Trophoblast cell (in vitro differentiated cells and primary cell): ENCODE results near the gene TSPAN3.
A peak's percentile ranks its signal among the peaks of the same experiment; 100 is the strongest.

Experiments
- DNase-seq, 2 donors: peaks; one replicate each; pipeline ENCODE4 v3.0.0-alpha.2; 2016
- H2AFZ ChIP-seq: 2 replicates; pipeline ENCODE4 v1.6.1; 2013; ENCODE audit warnings: low read length, moderate library complexity, mild to moderate bottlenecking; ENCODE audit not compliant: insufficient read depth, poor library complexity
- H2AK5ac ChIP-seq: 2 replicates; pipeline ENCODE4 v1.6.1; 2013; ENCODE audit warnings: mild to moderate bottlenecking, low read length
- H2BK120ac ChIP-seq: 2 replicates; pipeline ENCODE4 v1.6.1; 2013; ENCODE audit warnings: low read length, mild to moderate bottlenecking, moderate library complexity; ENCODE audit not compliant: insufficient read depth, poor library complexity
- H2BK12ac ChIP-seq: 2 replicates; pipeline ENCODE4 v1.6.1; 2013; ENCODE audit warnings: mild to moderate bottlenecking, low read length, moderate library complexity
- H2BK5ac ChIP-seq: 2 replicates; pipeline ENCODE4 v1.6.1; 2013; ENCODE audit warnings: low read length, low read depth, moderate library complexity, mild to moderate bottlenecking; ENCODE audit not compliant: poor library complexity
- H3K14ac ChIP-seq: 2 replicates; pipeline ENCODE4 v1.6.1; 2013; ENCODE audit warnings: mild to moderate bottlenecking, low read length
- H3K18ac ChIP-seq: 2 replicates; pipeline ENCODE4 v1.6.1; 2013; ENCODE audit warnings: mild to moderate bottlenecking, low read length
- H3K23ac ChIP-seq: 2 replicates; pipeline ENCODE4 v1.6.1; 2013; ENCODE audit warnings: low read length
- H3K27ac ChIP-seq: 2 replicates; pipeline ENCODE4 v1.5.1; 2013; ENCODE audit warnings: low read depth, mild to moderate bottlenecking, inconsistent platforms, low read length, moderate library complexity
- H3K27me3 ChIP-seq: 2 replicates; pipeline ENCODE4 v1.6.1; 2013; ENCODE audit warnings: inconsistent platforms, mild to moderate bottlenecking, low read length, moderate library complexity; ENCODE audit not compliant: insufficient read depth
- H3K36me3 ChIP-seq, 2 experiments: 1 replicate in 1 of 2; 2 replicates in 1 of 2; pipeline ENCODE4 v1.6.1; 2013; ENCODE audit warnings: low read length in 2 of 2, mild to moderate bottlenecking in 2 of 2, moderate library complexity in 1 of 2; ENCODE audit not compliant: insufficient read depth in 2 of 2, control insufficient read depth in 1 of 2
- H3K4ac ChIP-seq: 2 replicates; pipeline ENCODE4 v1.6.1; 2013; ENCODE audit warnings: low read depth, mild to moderate bottlenecking, low read length, moderate library complexity
- H3K4me1 ChIP-seq, 2 experiments: 1 replicate in 1 of 2; 2 replicates in 1 of 2; pipeline ENCODE4 v1.6.1; 2013; ENCODE audit warnings: low read length in 2 of 2, mild to moderate bottlenecking in 2 of 2, moderate library complexity in 1 of 2; ENCODE audit not compliant: insufficient read depth in 2 of 2, control insufficient read depth in 1 of 2
- H3K4me2 ChIP-seq: 2 replicates; pipeline ENCODE4 v1.6.1; 2013; ENCODE audit warnings: inconsistent platforms, mild to moderate bottlenecking, low read length, moderate library complexity
- H3K4me3 ChIP-seq: 2 replicates; pipeline ENCODE4 v1.5.1; 2013; ENCODE audit warnings: mild to moderate bottlenecking, low read depth, low read length, inconsistent platforms
- H3K79me1 ChIP-seq: one replicate; pipeline ENCODE4 v1.6.1; 2013; ENCODE audit warnings: low read length
- H3K79me2 ChIP-seq: 2 replicates; pipeline ENCODE4 v1.6.1; 2013; ENCODE audit warnings: low read length, mild to moderate bottlenecking; ENCODE audit not compliant: control insufficient read depth, insufficient read depth, poor library complexity
- H3K9ac ChIP-seq: 2 replicates; pipeline ENCODE4 v1.6.1; 2013; ENCODE audit warnings: mild to moderate bottlenecking, low read length
- H3K9me3 ChIP-seq: 2 replicates; pipeline ENCODE4 v1.6.1; 2013; ENCODE audit warnings: low read depth, mild to moderate bottlenecking, control low read depth, inconsistent platforms, low read length; ENCODE audit not compliant: insufficient read depth
- H4K12ac ChIP-seq: 2 replicates; pipeline ENCODE4 v1.6.1; 2013; ENCODE audit warnings: low read depth, mild to moderate bottlenecking, low read length, moderate library complexity
- H4K8ac ChIP-seq: 2 replicates; pipeline ENCODE4 v1.6.1; 2013; ENCODE audit warnings: low read depth, mild to moderate bottlenecking, low read length, moderate library complexity
- H4K91ac ChIP-seq: one replicate; pipeline ENCODE4 v1.6.1; 2013; ENCODE audit warnings: low read depth, mild to moderate bottlenecking, low read length, moderate library complexity
- WGBS: extraction: QIAGEN DNeasy Blood & Tissue Kit; methylation state at CpG from one replicate; pipeline ENCODE4 v1.1.7; 2013; ENCODE audit warnings: missing lambda C conversion rate; ENCODE audit not compliant: insufficient read length, insufficient coverage; ENCODE audit errors: extremely low coverage; 5-methylcytosine and 5-hydroxymethylcytosine counted together

The TSPAN3 gene

DNA sequence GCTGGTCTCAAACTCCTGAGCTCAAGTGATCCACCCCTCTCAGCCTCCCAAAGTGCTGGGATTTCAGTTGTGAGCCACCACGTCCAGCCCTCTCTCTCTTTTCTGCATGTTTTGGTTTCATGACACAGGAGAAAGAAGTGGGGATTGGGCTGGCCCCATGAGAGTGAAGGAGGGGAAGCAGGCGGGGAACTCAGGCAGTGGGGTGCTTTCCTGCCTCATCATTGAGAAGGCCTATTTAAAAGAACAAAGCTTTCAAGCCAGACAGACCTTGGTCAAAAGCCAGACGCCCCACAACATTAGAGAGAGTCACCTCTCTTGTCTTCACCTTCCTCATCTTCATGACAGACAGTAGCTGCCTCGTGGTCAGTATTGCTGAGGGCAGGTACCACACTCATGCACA is 60.1 kb downstream of the TSPAN3 start:
- H3K14ac ChIP-seq, result no peak overlapping the region

DNA sequence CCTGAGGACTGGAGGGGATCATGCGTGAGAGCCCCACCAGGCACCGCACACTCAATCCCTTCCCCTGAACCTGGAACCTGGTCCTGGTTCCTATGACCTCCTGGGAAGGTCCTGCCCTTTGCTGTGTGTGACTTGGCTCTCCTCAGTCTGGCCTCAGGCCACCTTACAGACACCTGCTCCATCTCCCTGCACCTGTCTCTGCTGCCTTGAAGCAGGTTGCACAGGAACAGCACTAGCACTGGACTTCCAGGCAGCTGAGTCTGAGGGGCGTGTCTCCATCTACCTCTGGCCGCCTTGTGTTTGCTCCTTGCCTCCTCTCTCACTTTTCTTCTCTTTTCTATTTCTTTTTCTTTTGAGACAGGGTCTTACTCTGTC is 60.6 kb downstream of the TSPAN3 start:
- no peak overlapping the region for H3K4ac ChIP-seq
- H2BK120ac ChIP-seq, result no peak overlapping the region
- H3K4me3 ChIP-seq, result no peak overlapping the region
- no peak overlapping the region for H3K18ac ChIP-seq
- H3K4me2 ChIP-seq, result no peak overlapping the region
- H3K4me1 ChIP-seq, result no peaks in the 10 kb centered on the region
- H3K14ac ChIP-seq, result no peak overlapping the region
- DNase-seq, result peak in 1 of 2 donors; percentile 33
- H3K23ac ChIP-seq, result no peak overlapping the region
- no peak overlapping the region for H3K9ac ChIP-seq
- H3K79me2 ChIP-seq, result no peaks in the 10 kb centered on the region
- WGBS, result no CpG with 5 or more reads among the region's 4 CpGs
- H2AFZ ChIP-seq, result no peak overlapping the region
- no peak overlapping the region for H4K91ac ChIP-seq
- H2BK12ac ChIP-seq, result no peak overlapping the region
- H3K36me3 ChIP-seq, result no peaks in the 10 kb centered on the region
- H3K27me3 ChIP-seq, result no peaks in the 10 kb centered on the region
- no peak overlapping the region for H2BK5ac ChIP-seq
- no peaks in the 10 kb centered on the region for H3K79me1 ChIP-seq
- no peak overlapping the region for H2AK5ac ChIP-seq
- H4K8ac ChIP-seq, result no peak overlapping the region
- H3K27ac ChIP-seq, result no peak overlapping the region
- H4K12ac ChIP-seq, result no peak overlapping the region
- H3K9me3 ChIP-seq, result peaks cover 3% of the 10 kb centered on the region

More for the DNA sequence above, 60.1 kb downstream of the TSPAN3 start:
- Histone ChIP-seq H3K4ac (no peak overlapping the region), H2AFZ (no peak overlapping the region), H2AK5ac (no peak overlapping the region), H3K9ac (no peak overlapping the region), H3K4me3 (no peak overlapping the region), H2BK12ac (no peak overlapping the region), H3K18ac (no peak overlapping the region), H3K9me3 (peaks cover 3% of the 10 kb centered on the region), H4K8ac (no peak overlapping the region), H3K27me3 (no peaks in the 10 kb centered on the region), H3K79me1 (no peaks in the 10 kb centered on the region), H3K23ac (no peak overlapping the region), H3K4me2 (no peak overlapping the region), H2BK5ac (no peak overlapping the region), H3K4me1 (no peaks in the 10 kb centered on the region), H3K79me2 (no peaks in the 10 kb centered on the region), H4K91ac (no peak overlapping the region), H3K36me3 (no peaks in the 10 kb centered on the region), H4K12ac (no peak overlapping the region), H2BK120ac (no peak overlapping the region), H3K27ac (no peak overlapping the region)
- DNase-seq, result no peak
- WGBS, result no CpG with 5 or more reads among the region's 4 CpGs

DNA sequence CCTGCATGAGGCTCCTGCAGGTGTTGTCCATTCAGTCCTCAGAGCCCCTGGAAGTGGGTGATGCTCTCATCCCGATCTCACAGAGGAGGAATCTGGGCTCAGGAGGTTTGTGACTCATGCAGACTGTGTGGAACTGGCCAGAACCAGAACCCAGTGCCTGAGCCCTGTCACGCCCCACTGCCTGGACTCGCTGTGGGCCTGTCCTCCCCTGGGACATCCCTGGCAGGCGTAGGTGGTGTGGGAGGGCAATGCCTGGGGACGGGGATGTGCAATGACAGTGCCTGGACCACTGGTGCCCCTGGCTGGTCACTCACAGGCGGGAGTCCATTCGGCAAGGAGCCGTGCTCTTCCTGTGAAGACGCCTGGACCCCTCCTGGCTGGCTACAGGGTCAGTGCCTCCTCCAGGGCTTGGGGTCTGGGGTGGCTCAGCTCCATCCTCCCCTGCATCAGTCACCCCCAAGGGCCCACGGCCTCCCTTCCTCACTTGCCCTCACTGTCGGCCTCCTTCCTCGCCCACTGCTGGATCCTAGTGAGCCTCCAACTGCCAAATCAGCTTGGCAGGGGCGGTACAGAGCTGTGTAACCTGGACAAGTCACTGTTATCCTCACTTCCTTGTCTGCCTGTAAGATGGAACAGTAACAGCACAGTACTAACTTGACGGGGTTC is 61.1 kb downstream of the TSPAN3 start:
- WGBS, result no CpG with 5 or more reads among the region's 14 CpGs
- no peak overlapping the region for H4K8ac ChIP-seq
- H3K79me1 ChIP-seq, result no peaks in the 10 kb centered on the region
- H3K4ac ChIP-seq, result no peak overlapping the region
- DNase-seq, result no peak
- no peak overlapping the region for H3K27ac ChIP-seq
- no peaks in the 10 kb centered on the region for H3K79me2 ChIP-seq
- H3K4me1 ChIP-seq, result no peaks in the 10 kb centered on the region
- H2BK5ac ChIP-seq, result no peak overlapping the region
- H3K9me3 ChIP-seq, result peaks cover 3% of the 10 kb centered on the region
- H3K4me2 ChIP-seq, result no peak overlapping the region
- H3K18ac ChIP-seq, result no peak overlapping the region
- no peak overlapping the region for H2AFZ ChIP-seq
- no peak overlapping the region for H3K23ac ChIP-seq
- no peak overlapping the region for H2BK120ac ChIP-seq
- H3K4me3 ChIP-seq, result no peak overlapping the region
- H3K27me3 ChIP-seq, result no peaks in the 10 kb centered on the region
- no peaks in the 10 kb centered on the region for H3K36me3 ChIP-seq
- no peak overlapping the region for H2AK5ac ChIP-seq
- H3K9ac ChIP-seq, result no peak overlapping the region
- H3K14ac ChIP-seq, result no peak overlapping the region
- H4K12ac ChIP-seq, result no peak overlapping the region
- H4K91ac ChIP-seq, result no peak overlapping the region
- H2BK12ac ChIP-seq, result no peak overlapping the region

DNA sequence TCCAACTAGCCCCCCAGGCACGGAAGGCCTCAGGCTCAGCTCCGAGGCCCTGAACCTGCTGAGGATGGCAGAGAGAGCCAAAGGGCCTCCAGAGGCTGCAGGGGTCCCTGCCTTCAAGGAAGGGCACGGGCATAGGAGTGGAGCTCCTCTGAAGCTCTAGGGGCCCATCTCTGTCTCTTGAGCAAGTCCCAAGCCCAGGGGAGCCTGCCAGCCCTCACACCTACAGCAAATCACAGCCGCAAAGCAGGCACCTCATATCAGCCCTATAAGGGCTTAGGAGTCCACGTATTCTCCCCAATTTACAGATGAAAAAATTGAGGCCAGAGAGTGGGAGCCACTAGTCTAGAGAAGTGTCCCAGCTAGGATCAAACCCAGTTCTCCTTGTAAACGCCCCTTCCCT is 61.7 kb downstream of the TSPAN3 start:
- Histone ChIP-seq H2BK5ac (no peak overlapping the region), H4K8ac (no peak overlapping the region), H3K14ac (no peak overlapping the region), H4K12ac (no peak overlapping the region), H3K27me3 (no peaks in the 10 kb centered on the region), H3K79me2 (no peaks in the 10 kb centered on the region), H3K27ac (no peak overlapping the region), H2BK120ac (no peak overlapping the region), H2BK12ac (no peak overlapping the region), H3K4me3 (no peak overlapping the region), H3K9me3 (peaks cover 2% of the 10 kb centered on the region), H2AFZ (no peak overlapping the region), H3K4me1 (no peaks in the 10 kb centered on the region), H3K23ac (no peak overlapping the region), H3K4me2 (no peak overlapping the region), H3K9ac (no peak overlapping the region), H3K36me3 (no peaks in the 10 kb centered on the region), H3K4ac (no peak overlapping the region), H3K79me1 (no peaks in the 10 kb centered on the region), H2AK5ac (no peak overlapping the region), H4K91ac (no peak overlapping the region), H3K18ac (no peak overlapping the region)
- WGBS, result no CpG with 5 or more reads among the region's 6 CpGs
- DNase-seq, result no peak
